Measurements from ENCODE around the gene FYTTD1.

DNA sequence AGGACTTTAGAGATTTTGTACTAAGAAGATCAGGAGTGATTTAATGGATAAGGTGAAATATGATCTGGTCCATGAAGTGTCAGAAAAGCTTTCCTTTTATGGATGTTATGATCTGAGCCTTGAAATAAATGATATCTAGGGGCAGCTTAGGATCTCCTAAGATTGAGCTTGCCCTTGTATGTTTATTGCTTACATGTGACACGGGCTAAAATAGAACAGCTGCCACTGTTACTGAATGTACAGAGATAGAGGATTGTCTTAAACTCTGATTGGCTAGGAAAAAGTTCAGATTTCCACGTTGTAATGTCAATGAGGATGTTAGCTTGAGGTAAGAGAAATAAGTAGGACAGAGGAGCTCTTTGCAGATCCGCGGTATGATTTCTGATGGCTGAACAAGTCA is 8.8 kb downstream of the FYTTD1 start:
- TF ChIP-seq, protein P1, sequence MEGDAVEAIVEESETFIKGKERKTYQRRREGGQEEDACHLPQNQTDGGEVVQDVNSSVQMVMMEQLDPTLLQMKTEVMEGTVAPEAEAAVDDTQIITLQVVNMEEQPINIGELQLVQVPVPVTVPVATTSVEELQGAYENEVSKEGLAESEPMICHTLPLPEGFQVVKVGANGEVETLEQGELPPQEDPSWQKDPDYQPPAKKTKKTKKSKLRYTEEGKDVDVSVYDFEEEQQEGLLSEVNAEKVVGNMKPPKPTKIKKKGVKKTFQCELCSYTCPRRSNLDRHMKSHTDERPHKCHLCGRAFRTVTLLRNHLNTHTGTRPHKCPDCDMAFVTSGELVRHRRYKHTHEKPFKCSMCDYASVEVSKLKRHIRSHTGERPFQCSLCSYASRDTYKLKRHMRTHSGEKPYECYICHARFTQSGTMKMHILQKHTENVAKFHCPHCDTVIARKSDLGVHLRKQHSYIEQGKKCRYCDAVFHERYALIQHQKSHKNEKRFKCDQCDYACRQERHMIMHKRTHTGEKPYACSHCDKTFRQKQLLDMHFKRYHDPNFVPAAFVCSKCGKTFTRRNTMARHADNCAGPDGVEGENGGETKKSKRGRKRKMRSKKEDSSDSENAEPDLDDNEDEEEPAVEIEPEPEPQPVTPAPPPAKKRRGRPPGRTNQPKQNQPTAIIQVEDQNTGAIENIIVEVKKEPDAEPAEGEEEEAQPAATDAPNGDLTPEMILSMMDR (IDR thresholded peaks at IDR 0.05), result no peak
- TF ChIP-seq EZH2 (IDR thresholded peaks at IDR 0.05; ENCODE audit: borderline replicate concordance, insufficient read depth, low read depth, low read length, poor library complexity, severe bottlenecking), result no peak

Measured in B cell (primary cell).